ENCODE results near the gene GRIK1. TPM values are rescaled to one million over a fixed set of nuclear protein-coding genes. Genes with fewer than 3 reads are reported as not detected.

Gene GRIK1
- polyA plus RNA-seq, 1 donor (not counting 4 experiments of a cell fraction or from before 2014, with no cell fraction given), result not detected

DNA sequence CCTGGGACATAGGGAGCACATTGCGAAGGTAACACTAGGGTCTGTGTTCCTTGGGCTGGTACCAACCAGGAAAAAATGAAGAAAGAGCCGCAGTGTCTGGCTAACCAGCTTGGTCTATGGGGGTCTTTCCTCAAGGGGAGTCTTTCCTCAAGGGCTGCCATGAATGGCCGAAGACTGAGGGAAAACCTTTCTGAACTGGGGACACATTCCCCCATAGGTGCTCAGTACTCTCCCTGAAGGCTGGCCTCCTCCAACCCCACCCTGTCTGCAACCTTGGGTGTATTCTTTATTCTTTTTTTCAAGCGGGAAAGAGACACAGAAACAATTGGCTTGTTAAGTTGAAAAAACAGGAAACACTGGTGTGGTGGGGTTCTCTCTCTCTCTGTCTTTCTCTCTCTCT is 440.6 kb downstream of the GRIK1 start:
- no peak for DNase-seq (ENCODE audit: low read depth, low spot score)
- dilution Hi-C loops (cut with MboI; ENCODE audit: extremely low pct_ligation_motif_present, low sequenced_read_pairs), result no loop called here
- no peaks in the 10 kb centered on the region for H3K36me3 ChIP-seq (ENCODE audit: control insufficient read depth in 2 of 2, extremely low read depth in 1 of 2, insufficient read depth in 2 of 2, low read length in 2 of 2)
- no peak overlapping the region for H3K4me2 ChIP-seq (ENCODE audit: control insufficient read depth, extremely low read depth, insufficient read depth, low read depth, low read length)
- H4K20me1 ChIP-seq (ENCODE audit: control insufficient read depth, extremely low read depth, insufficient read depth, low read length), result no peaks in the 10 kb centered on the region
- no peaks in the 10 kb centered on the region for H3K9me3 ChIP-seq (ENCODE audit: control insufficient read depth, low read depth, low read length)
- TF ChIP-seq, protein P1, sequence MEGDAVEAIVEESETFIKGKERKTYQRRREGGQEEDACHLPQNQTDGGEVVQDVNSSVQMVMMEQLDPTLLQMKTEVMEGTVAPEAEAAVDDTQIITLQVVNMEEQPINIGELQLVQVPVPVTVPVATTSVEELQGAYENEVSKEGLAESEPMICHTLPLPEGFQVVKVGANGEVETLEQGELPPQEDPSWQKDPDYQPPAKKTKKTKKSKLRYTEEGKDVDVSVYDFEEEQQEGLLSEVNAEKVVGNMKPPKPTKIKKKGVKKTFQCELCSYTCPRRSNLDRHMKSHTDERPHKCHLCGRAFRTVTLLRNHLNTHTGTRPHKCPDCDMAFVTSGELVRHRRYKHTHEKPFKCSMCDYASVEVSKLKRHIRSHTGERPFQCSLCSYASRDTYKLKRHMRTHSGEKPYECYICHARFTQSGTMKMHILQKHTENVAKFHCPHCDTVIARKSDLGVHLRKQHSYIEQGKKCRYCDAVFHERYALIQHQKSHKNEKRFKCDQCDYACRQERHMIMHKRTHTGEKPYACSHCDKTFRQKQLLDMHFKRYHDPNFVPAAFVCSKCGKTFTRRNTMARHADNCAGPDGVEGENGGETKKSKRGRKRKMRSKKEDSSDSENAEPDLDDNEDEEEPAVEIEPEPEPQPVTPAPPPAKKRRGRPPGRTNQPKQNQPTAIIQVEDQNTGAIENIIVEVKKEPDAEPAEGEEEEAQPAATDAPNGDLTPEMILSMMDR (optimal IDR thresholded peaks at IDR 0.05 in 1 of 3, IDR thresholded peaks at IDR 0.05 in 1 of 3, conservative IDR thresholded peaks at IDR 0.05 in 1 of 3; ENCODE audit: extremely low read depth in 1 of 3, insufficient read depth in 2 of 3, low read length in 3 of 3), result no peak
- TF ChIP-seq EZH2 (IDR thresholded peaks at IDR 0.05; ENCODE audit: low read length), result no peak
- FAIRE-seq, result no peak
- no peak overlapping the region for H2AFZ ChIP-seq (ENCODE audit: control insufficient read depth, low read length)
- H3K4me1 ChIP-seq (ENCODE audit: control insufficient read depth, extremely low read depth, insufficient read depth, low read length), result no peaks in the 10 kb centered on the region
- H3K9ac ChIP-seq (ENCODE audit: control insufficient read depth, extremely low read depth, insufficient read depth, low read length), result no peak overlapping the region
- no peak overlapping the region for H3K27ac ChIP-seq (ENCODE audit: control insufficient read depth, insufficient read depth, low read length)
- no peaks in the 10 kb centered on the region for H3K27me3 ChIP-seq (ENCODE audit: control insufficient read depth, extremely low read depth, insufficient read depth, low read length)
- H3K79me2 ChIP-seq (ENCODE audit: control insufficient read depth, insufficient read depth, low read length), result no peaks in the 10 kb centered on the region
- H3K4me3 ChIP-seq (ENCODE audit: control insufficient read depth in 2 of 3, extremely low read depth in 1 of 3, insufficient read depth in 2 of 3, low read depth in 1 of 3, low read length in 3 of 3), result no peak overlapping the region
- no peaks in the 10 kb centered on the region for H3K9me1 ChIP-seq (ENCODE audit: control insufficient read depth, extremely low read depth, insufficient read depth, low read length)

DNA sequence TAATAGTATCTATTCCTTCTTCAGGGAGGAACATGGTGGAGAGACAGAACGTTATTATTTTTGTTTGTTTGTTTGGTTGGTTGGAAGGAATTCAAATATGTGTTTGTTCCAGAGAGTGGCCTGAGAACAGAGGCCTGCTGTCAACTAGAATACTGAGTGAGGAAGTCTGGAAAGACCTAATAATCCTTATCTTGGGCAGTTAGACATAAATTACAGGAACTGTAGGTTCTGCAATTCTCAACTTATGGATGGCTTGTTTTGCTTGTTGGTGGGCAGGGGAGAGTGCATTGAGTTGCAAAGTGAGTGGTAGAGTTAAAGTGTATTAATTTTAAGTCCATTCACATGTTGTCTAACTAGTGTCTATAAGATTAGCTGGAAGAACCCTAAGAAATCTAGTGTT is 443.5 kb downstream of the GRIK1 start:
- no peak for TF ChIP-seq EZH2 (IDR thresholded peaks at IDR 0.05; ENCODE audit: low read length)
- TF ChIP-seq, protein P1 (optimal IDR thresholded peaks at IDR 0.05 in 1 of 3, IDR thresholded peaks at IDR 0.05 in 1 of 3, conservative IDR thresholded peaks at IDR 0.05 in 1 of 3; ENCODE audit: extremely low read depth in 1 of 3, insufficient read depth in 2 of 3, low read length in 3 of 3), result no peak
- no peak for DNase-seq (ENCODE audit: low read depth, low spot score)
- Histone ChIP-seq H3K4me1 (ENCODE audit: control insufficient read depth, extremely low read depth, insufficient read depth, low read length) (no peaks in the 10 kb centered on the region), H3K27ac (ENCODE audit: control insufficient read depth, insufficient read depth, low read length) (no peak overlapping the region), H3K9me3 (ENCODE audit: control insufficient read depth, low read depth, low read length) (no peaks in the 10 kb centered on the region), H3K4me3 (ENCODE audit: control insufficient read depth in 2 of 3, extremely low read depth in 1 of 3, insufficient read depth in 2 of 3, low read depth in 1 of 3, low read length in 3 of 3) (no peak overlapping the region), H3K27me3 (ENCODE audit: control insufficient read depth, extremely low read depth, insufficient read depth, low read length) (no peaks in the 10 kb centered on the region), H3K36me3 (ENCODE audit: control insufficient read depth in 2 of 2, extremely low read depth in 1 of 2, insufficient read depth in 2 of 2, low read length in 2 of 2) (no peaks in the 10 kb centered on the region), H3K9ac (ENCODE audit: control insufficient read depth, extremely low read depth, insufficient read depth, low read length) (no peak overlapping the region), H3K9me1 (ENCODE audit: control insufficient read depth, extremely low read depth, insufficient read depth, low read length) (no peaks in the 10 kb centered on the region), H3K4me2 (ENCODE audit: control insufficient read depth, extremely low read depth, insufficient read depth, low read depth, low read length) (no peak overlapping the region), H4K20me1 (ENCODE audit: control insufficient read depth, extremely low read depth, insufficient read depth, low read length) (no peaks in the 10 kb centered on the region), H2AFZ (ENCODE audit: control insufficient read depth, low read length) (no peak overlapping the region), H3K79me2 (ENCODE audit: control insufficient read depth, insufficient read depth, low read length) (no peaks in the 10 kb centered on the region)
- dilution Hi-C loops (cut with MboI; ENCODE audit: extremely low pct_ligation_motif_present, low sequenced_read_pairs), result no loop called here
- no peak for FAIRE-seq

Data from keratinocyte (primary cell).